Esophagus squamous epithelium (tissue), 4 donors: ENCODE data around the gene STK32C.

Experiments
- POLR2A ChIP-seq, 4 donors: fragments of 450-650 bp; IDR thresholded peaks; one replicate each; pipeline ENCODE4 v1.6.1; 2017; ENCODE audit warnings: antibody characterized with exemption in 4 of 4, mild to moderate bottlenecking in 4 of 4, moderate library complexity in 3 of 4
- TF ChIP-seq, protein P1 (sequence below), 6 experiments: fragments of 450-650 bp in 4 of 6; fragments of 200-600 bp in 2 of 6; sonication (generic) in 2 of 6; IDR thresholded peaks; one replicate each; pipeline ENCODE4 v1.5.1; 2016 to 2019; ENCODE audit warnings: antibody characterized with exemption in 6 of 6, mild to moderate bottlenecking in 4 of 6, moderate library complexity in 4 of 6

DNA sequence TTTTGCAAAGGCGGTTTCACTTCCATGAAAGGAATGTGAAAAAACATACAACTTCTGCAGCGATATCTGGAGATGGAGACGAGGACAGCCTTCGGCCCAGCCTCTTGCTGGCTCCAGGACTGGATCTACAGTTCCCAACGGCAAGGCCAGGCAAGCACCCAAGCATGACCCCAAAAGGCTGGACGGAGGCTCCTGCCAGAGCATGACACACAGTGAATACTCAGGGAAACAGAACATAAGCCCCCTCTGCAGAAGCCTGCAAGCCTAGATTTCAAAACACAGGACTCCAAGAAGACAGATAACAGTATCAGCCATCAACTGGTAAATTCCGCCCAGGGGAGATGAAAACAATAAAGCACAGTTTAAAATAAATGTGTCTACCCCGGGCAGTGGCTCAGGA lies 21.0 kb upstream of the STK32C start:
- TF ChIP-seq, protein P1, sequence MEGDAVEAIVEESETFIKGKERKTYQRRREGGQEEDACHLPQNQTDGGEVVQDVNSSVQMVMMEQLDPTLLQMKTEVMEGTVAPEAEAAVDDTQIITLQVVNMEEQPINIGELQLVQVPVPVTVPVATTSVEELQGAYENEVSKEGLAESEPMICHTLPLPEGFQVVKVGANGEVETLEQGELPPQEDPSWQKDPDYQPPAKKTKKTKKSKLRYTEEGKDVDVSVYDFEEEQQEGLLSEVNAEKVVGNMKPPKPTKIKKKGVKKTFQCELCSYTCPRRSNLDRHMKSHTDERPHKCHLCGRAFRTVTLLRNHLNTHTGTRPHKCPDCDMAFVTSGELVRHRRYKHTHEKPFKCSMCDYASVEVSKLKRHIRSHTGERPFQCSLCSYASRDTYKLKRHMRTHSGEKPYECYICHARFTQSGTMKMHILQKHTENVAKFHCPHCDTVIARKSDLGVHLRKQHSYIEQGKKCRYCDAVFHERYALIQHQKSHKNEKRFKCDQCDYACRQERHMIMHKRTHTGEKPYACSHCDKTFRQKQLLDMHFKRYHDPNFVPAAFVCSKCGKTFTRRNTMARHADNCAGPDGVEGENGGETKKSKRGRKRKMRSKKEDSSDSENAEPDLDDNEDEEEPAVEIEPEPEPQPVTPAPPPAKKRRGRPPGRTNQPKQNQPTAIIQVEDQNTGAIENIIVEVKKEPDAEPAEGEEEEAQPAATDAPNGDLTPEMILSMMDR (IDR thresholded peaks at IDR 0.05) = no peak
- no peak for TF ChIP-seq POLR2A (IDR thresholded peaks at IDR 0.05)
